ENCODE data around the gene OGG1.
"Not testable (repeated sequence)": the region's sequence is repeated elsewhere in the genome, so short reads cannot be mapped to it uniquely, and the experiment has no call there.

The OGG1 gene

GRCh38 chr3:9768141-9768775 is 18.5 kb downstream of the OGG1 start:
- Histone ChIP-seq H3K4me3 (ENCODE audit: low read depth in 1 of 2, low read length in 2 of 2) (peak overlapping the region in 1 of 2 donors; percentile 90), H3K27ac (ENCODE audit: low read depth, low read length) (no peak overlapping the region), H3K4me1 (ENCODE audit: insufficient read depth, low read length) (peaks cover 27% of the 10 kb centered on the region), H3K9ac (ENCODE audit: low read length) (peak overlapping the region; percentile 97), H3K9me3 (ENCODE audit: low read length) (no peaks in the 10 kb centered on the region), H3K36me3 (ENCODE audit: insufficient read depth, low read length) (peaks cover 22% of the 10 kb centered on the region), H3K27me3 (ENCODE audit: control insufficient read depth in 1 of 2, insufficient read depth in 2 of 2, low read length in 2 of 2) (no peaks in the 10 kb centered on the region)

- Histone ChIP-seq H3K27me3 (ENCODE audit: control insufficient read depth in 1 of 2, insufficient read depth in 2 of 2, low read length in 2 of 2) (no peaks in the 10 kb centered on the region), H3K4me1 (ENCODE audit: insufficient read depth, low read length) (peaks cover 27% of the 10 kb centered on the region), H3K36me3 (ENCODE audit: insufficient read depth, low read length) (peaks cover 19% of the 10 kb centered on the region), H3K4me3 (ENCODE audit: low read depth in 1 of 2, low read length in 2 of 2) (peak overlapping the region; percentile 51 to 90), H3K27ac (ENCODE audit: low read depth, low read length) (peak overlapping the region; percentile 87), H3K9me3 (ENCODE audit: low read length) (no peaks in the 10 kb centered on the region), H3K9ac (ENCODE audit: low read length) (peak overlapping the region; percentile 97)
These were observed 19.3 kb downstream of the OGG1 start for GRCh38 chr3:9769012-9769411.

- H3K27me3 ChIP-seq (ENCODE audit: control insufficient read depth in 1 of 2, insufficient read depth in 2 of 2, low read length in 2 of 2) = no peaks in the 10 kb centered on the region
- no peaks in the 10 kb centered on the region for H3K9me3 ChIP-seq (ENCODE audit: low read length)
- peak within 1 kb of the TSS; percentile 87 for H3K27ac ChIP-seq (ENCODE audit: low read depth, low read length)
- H3K4me3 ChIP-seq (ENCODE audit: low read depth in 1 of 2, low read length in 2 of 2) = peak within 1 kb of the TSS; percentile 51 to 90
- H3K4me1 ChIP-seq (ENCODE audit: insufficient read depth, low read length) = peaks cover 27% of the 10 kb centered on the region
- H3K9ac ChIP-seq (ENCODE audit: low read length) = peak within 1 kb of the TSS; percentile 97
- H3K36me3 ChIP-seq (ENCODE audit: insufficient read depth, low read length) = peaks cover 19% of the 10 kb centered on the region
These were observed 19.9 kb downstream of the OGG1 start, which contains the start of gene CAMK1 for GRCh38 chr3:9769426-9770275. CAMK1 (minus strand) TSS chr3:9769947; CDS start chr3:9767749, 2,198 bp downstream.

- Histone ChIP-seq H3K9ac (ENCODE audit: low read length) (peak overlapping the region; percentile 83), H3K27ac (ENCODE audit: low read depth, low read length) (peak overlapping the region; percentile 87)
These were observed 20.6 kb downstream of the OGG1 start for GRCh38 chr3:9770276-9770812.

GRCh38 chr3:9771007-9771406 is 21.3 kb downstream of the OGG1 start:
- H3K9ac ChIP-seq (ENCODE audit: low read length); H3K9me3 ChIP-seq (ENCODE audit: low read length); H3K36me3 ChIP-seq (ENCODE audit: insufficient read depth, low read length); H3K4me3 ChIP-seq (ENCODE audit: low read depth in 1 of 2, low read length in 2 of 2); H3K27me3 ChIP-seq (ENCODE audit: control insufficient read depth in 1 of 2, insufficient read depth in 2 of 2, low read length in 2 of 2): not testable (repeated sequence)
- peak overlapping the region; percentile 87 for H3K27ac ChIP-seq (ENCODE audit: low read depth, low read length)
- H3K4me1 ChIP-seq (ENCODE audit: insufficient read depth, low read length) = peaks cover 27% of the 10 kb centered on the region

More at GRCh38 chr3:9770276-9770812, 20.6 kb downstream of the OGG1 start:
- peaks cover 27% of the 10 kb centered on the region for H3K4me1 ChIP-seq (ENCODE audit: insufficient read depth, low read length)
- no peaks in the 10 kb centered on the region for H3K27me3 ChIP-seq (ENCODE audit: control insufficient read depth in 1 of 2, insufficient read depth in 2 of 2, low read length in 2 of 2)
- H3K9me3 ChIP-seq (ENCODE audit: low read length) = no peaks in the 10 kb centered on the region
- H3K36me3 ChIP-seq (ENCODE audit: insufficient read depth, low read length) = peaks cover 15% of the 10 kb centered on the region
- peak overlapping the region; percentile 51 to 90 for H3K4me3 ChIP-seq (ENCODE audit: low read depth in 1 of 2, low read length in 2 of 2)

GRCh38 chr3:9776896-9777693 is 27.3 kb downstream of the OGG1 start:
- peaks cover 9% of the 10 kb centered on the region for H3K4me1 ChIP-seq (ENCODE audit: insufficient read depth, low read length)
- H3K27ac ChIP-seq (ENCODE audit: low read depth, low read length) = no peak overlapping the region
- no peaks in the 10 kb centered on the region for H3K9me3 ChIP-seq (ENCODE audit: low read length)
- H3K4me3 ChIP-seq (ENCODE audit: low read depth in 1 of 2, low read length in 2 of 2) = no peak overlapping the region
- H3K9ac ChIP-seq (ENCODE audit: low read length) = no peak overlapping the region
- peaks cover 22% of the 10 kb centered on the region for H3K36me3 ChIP-seq (ENCODE audit: insufficient read depth, low read length)
- H3K27me3 ChIP-seq (ENCODE audit: control insufficient read depth in 1 of 2, insufficient read depth in 2 of 2, low read length in 2 of 2) = no peaks in the 10 kb centered on the region

- no peak overlapping the region for H3K27ac ChIP-seq (ENCODE audit: low read depth, low read length)
- H3K9ac ChIP-seq (ENCODE audit: low read length) = no peak overlapping the region
- H3K4me3 ChIP-seq (ENCODE audit: low read depth in 1 of 2, low read length in 2 of 2) = no peak overlapping the region
- H3K27me3 ChIP-seq (ENCODE audit: control insufficient read depth in 1 of 2, insufficient read depth in 2 of 2, low read length in 2 of 2) = no peaks in the 10 kb centered on the region
- H3K4me1 ChIP-seq (ENCODE audit: insufficient read depth, low read length) = peaks cover 9% of the 10 kb centered on the region
- H3K36me3 ChIP-seq (ENCODE audit: insufficient read depth, low read length) = peaks cover 28% of the 10 kb centered on the region
- no peaks in the 10 kb centered on the region for H3K9me3 ChIP-seq (ENCODE audit: low read length)
These were observed 27.9 kb downstream of the OGG1 start for GRCh38 chr3:9777694-9778021.

GRCh38 chr3:9778143-9779074 is 28.7 kb downstream of the OGG1 start:
- no peak overlapping the region for H3K4me3 ChIP-seq (ENCODE audit: low read depth in 1 of 2, low read length in 2 of 2)
- peaks cover 30% of the 10 kb centered on the region for H3K36me3 ChIP-seq (ENCODE audit: insufficient read depth, low read length)
- peaks cover 9% of the 10 kb centered on the region for H3K4me1 ChIP-seq (ENCODE audit: insufficient read depth, low read length)
- H3K27ac ChIP-seq (ENCODE audit: low read depth, low read length) = no peak overlapping the region
- H3K9ac ChIP-seq (ENCODE audit: low read length) = no peak overlapping the region
- H3K9me3 ChIP-seq (ENCODE audit: low read length) = no peaks in the 10 kb centered on the region
- no peaks in the 10 kb centered on the region for H3K27me3 ChIP-seq (ENCODE audit: control insufficient read depth in 1 of 2, insufficient read depth in 2 of 2, low read length in 2 of 2)

- Histone ChIP-seq H3K4me1 (ENCODE audit: insufficient read depth, low read length) (peaks cover 9% of the 10 kb centered on the region), H3K4me3 (ENCODE audit: low read depth in 1 of 2, low read length in 2 of 2) (no peak overlapping the region), H3K9ac (ENCODE audit: low read length) (no peak overlapping the region), H3K27me3 (ENCODE audit: control insufficient read depth in 1 of 2, insufficient read depth in 2 of 2, low read length in 2 of 2) (no peaks in the 10 kb centered on the region), H3K36me3 (ENCODE audit: insufficient read depth, low read length) (peaks cover 37% of the 10 kb centered on the region), H3K9me3 (ENCODE audit: low read length) (no peaks in the 10 kb centered on the region), H3K27ac (ENCODE audit: low read depth, low read length) (no peak overlapping the region)
These were observed 29.4 kb downstream of the OGG1 start for GRCh38 chr3:9779075-9779593.

- no peaks in the 10 kb centered on the region for H3K9me3 ChIP-seq (ENCODE audit: low read length)
- no peak overlapping the region for H3K27ac ChIP-seq (ENCODE audit: low read depth, low read length)
- no peak overlapping the region for H3K9ac ChIP-seq (ENCODE audit: low read length)
- H3K4me3 ChIP-seq (ENCODE audit: low read depth in 1 of 2, low read length in 2 of 2) = no peak overlapping the region
- peaks cover 38% of the 10 kb centered on the region for H3K36me3 ChIP-seq (ENCODE audit: insufficient read depth, low read length)
- peaks cover 9% of the 10 kb centered on the region for H3K4me1 ChIP-seq (ENCODE audit: insufficient read depth, low read length)
- no peaks in the 10 kb centered on the region for H3K27me3 ChIP-seq (ENCODE audit: control insufficient read depth in 1 of 2, insufficient read depth in 2 of 2, low read length in 2 of 2)
These were observed 30.1 kb downstream of the OGG1 start for GRCh38 chr3:9779721-9780457.
